GM18499 (cell line): ENCODE measurements around the gene TXNL4A.

ENCODE experiments used
- ATAC-seq: cut with Tn5 transposase; IDR thresholded peaks from one replicate; pipeline ENCODE4 v1.9.1; 2021; ENCODE audit warnings: moderate number of reproducible peaks; ENCODE audit not compliant: insufficient read depth, unreplicated experiment

Gene TXNL4A

DNA sequence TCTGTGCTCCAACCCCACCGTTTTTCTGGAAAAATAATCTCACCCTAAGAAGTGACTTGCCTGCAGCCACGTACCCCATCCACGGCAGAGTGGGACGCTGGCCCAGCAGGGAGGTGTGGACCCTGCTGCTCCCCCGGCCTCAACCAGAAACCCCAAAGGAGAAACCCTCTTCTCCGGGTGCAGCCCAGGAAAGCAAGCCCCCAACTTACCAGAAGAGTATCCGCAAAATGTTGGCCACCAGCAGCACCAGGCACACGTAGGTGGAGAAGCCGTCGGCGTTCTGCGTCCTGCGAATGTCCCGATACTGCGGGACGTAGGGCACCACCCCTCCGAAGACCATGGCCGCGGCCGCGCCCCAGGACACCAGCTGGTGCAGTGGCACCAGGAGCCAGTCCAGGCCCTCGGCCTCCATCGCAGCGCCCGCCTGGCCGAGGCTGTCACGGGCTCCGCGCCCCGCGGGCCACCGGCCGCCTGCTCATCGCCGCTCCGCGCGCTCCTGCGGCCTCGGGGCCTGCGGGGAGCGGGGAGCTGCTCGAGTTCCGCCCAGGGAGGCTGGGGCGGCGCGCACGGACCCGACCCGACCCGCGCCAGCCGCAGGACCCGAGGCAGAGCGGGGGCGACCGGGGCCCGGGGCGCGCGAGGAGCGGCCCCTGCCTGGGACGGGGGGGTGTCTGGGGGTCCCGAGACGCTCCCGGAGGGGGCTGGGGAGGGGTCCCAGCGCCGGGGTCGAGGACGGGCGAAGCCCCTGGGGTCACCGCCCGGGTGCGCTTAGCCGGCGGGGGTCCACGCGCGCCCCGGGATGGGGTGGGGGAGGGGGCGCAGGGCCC, 37.6 kb downstream of the TXNL4A start:
- ATAC-seq: no peak

GRCh38 chr18:79949697-79950487, 38.5 kb downstream of the TXNL4A start:
- no peak for ATAC-seq

DNA sequence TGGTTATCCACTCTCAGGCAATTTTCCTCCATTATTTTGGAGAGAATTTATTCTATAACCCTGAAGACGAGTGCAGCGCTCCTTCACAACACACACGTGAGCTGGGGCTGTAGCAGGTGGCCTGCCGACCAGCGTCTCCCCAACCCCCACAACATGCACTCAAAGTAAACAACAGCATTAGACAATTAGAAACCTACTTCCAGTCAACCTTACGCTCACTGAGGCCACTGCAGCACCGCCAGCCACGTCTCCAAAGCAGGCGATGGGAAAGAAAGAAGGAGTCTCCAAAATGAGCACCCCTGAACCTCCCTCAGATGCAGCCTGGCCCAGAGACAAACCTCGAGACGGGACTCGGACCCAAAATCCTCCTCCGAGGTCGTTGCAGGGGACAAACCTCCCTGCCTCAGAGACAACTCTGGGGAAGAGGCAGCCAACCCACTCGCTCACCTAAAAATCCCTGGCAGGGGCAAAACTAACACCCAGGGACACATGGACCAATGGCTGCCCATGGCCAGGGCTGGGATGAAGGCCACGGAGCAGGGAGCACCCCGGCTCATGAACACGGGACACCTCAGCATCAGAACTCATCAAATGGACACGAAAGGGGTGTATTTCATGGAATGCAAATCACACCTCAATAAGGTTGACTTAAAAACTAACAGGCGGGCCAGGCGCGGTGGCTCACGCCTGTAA, 39.5 kb downstream of the TXNL4A start:
- no peak for ATAC-seq

- no peak for ATAC-seq
These were observed 40.3 kb downstream of the TXNL4A start for GRCh38 chr18:79947881-79948610.

DNA sequence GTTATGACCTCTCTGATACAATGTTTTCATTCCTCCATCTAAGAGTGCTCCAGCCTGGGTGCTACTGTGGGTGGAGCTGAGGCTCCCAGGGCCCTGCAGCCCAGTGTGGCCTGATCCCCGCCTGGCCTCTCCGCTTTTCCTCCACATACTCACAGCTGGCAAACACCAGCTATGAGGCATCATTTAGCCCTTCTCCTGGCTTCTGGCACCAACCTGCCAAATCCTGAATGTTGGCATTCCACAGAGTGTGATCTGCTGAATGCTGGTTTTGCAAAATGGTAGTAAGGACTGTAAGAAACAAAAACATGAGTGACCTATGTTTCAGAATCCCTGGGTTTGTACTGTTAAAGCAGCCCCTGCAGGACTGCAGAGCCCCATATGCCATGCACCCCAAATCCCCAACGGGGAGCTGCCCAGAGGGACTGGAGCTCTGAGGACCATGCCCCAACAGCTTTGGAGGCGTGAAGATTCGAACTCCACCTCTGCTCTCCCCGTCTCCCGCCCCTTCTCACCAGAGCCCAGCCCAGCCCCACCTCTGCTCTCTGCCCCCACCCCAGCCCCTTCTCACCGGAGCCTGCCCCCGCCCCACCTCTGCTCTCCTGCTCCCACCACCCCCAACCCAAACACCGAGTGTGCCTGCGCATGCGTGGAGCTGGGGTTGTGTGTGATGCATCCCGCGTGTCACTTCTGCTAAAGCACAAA, 41.2 kb downstream of the TXNL4A start:
- no peak for ATAC-seq

DNA sequence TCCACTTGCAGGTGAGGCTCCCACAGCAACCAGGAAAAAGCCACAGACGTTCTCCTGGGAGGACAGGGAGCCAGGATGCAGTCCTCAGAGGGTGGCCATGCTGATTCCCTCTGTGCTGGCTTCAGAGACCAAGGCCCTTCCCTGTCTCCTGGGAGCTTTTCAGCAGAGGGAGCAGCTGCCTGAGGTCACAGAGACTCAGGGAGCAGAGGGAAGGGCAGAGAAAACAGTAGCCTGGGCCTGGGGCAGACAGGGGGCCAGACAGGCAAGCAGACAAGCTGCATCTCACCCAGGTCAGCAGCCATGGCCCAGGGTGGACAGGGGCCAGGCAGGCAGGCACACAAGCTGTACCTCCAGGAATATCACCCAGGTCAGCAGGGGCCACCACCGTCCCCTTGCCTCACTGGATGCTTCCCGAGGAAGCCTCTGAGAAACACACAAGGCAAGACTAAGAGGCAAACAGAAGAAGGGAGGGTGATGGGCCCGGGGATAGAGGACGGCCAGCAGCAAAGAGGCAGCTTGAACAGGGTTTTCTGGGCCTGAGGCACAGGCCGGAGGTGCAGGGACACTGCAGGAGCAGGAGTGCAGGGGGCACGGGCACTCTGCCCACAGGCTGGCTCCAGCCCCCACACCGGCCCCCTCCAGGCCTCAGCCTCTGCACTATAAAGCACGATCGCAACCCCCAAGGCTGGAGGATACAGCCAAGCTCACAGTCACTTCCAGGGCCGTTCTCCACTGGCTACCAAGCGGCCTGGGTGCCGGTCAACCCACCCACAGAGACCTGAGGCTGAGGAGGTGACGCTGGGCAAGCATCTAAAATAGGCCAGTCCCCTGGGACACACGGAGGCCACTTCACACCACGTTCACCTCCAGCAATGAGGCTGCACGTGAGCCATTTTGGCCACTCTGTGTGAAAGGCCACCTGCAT, 43.0 kb downstream of the TXNL4A start:
- no peak for ATAC-seq

DNA sequence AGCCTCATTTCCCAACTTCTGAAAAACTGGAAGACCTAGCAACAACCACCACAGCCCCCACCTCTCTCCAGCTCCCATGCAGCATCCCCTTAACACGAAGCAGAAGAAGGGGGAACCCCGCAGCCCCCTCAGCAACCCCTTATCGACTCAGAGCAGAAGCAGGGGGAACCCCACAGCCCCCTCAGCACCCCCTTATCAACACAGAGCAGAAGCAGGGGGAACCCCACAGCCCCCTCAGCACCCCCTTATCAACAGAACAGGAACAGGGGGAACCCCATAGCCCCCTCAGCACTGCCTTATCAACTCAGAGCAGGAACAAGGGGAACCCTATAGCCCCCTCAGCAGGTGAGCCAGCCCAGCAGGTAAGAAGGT, 43.6 kb downstream of the TXNL4A start:
- no peak for ATAC-seq

DNA sequence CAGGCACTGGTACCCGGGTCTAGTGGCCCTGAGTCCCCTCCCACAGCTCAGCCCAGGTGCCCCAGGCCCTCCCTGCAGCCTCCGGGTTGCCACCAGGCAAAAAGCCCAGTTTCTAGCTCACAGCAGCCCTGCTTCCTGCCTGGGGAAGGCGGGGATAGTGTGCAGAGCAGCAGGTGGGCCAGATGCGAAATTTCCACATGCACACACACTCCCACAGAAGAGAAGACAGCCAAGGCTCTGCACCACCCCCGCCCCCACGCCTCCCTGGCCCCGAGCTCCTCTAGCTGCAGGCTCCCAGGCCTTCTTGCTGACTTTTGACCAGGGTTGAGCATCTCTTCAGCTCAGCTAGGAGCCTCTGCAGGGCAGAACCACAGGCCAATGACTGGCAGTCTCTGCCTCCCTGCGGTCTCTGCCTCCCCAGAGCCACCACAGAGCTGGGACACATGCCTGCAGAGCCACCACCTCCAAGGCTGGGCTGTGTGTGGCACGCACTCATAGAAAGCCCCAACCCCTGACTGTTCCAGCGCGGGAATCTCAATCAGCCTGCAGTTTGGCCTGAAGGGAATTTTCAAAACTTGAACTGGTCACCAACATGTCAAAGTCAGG, 44.1 kb downstream of the TXNL4A start:
- ATAC-seq: no peak

- ATAC-seq: no peak
These were observed 44.7 kb downstream of the TXNL4A start for GRCh38 chr18:79943608-79944125.

- ATAC-seq: no peak
These were observed 45.4 kb downstream of the TXNL4A start for GRCh38 chr18:79942786-79943607.

GRCh38 chr18:79942211-79942610, 46.2 kb downstream of the TXNL4A start:
- no peak for ATAC-seq

DNA sequence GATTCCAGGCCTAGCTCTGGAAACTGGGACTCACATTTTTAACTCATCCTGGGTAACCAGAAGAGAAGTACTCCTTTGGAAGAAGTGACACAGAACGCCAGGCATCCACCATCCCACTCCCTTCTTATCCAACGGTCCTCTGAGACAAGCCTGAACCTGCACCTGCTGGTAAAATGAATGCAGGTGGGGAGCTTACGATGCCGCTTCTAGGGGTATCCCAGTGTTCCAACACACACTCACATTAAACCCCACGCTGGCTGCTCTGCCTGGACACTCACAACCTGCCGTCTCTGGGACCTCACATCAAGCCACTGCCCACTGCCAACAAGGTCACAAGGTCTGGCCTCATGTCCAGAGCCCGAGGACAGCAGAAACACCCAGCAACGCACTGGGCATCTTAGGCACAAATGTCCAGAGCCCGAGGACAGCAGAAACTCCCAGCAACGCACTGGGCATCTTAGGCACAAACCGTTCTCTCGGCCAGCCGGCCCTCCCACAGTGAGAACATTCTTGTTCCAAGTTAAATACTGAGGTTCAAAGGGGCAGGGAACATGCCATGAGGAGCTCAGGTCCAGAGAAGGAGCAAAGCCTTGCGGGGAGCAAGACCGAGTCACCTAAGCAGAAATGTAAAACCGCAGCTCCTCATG, 46.8 kb downstream of the TXNL4A start:
- ATAC-seq: no peak

GRCh38 chr18:79940814-79941472, 47.4 kb downstream of the TXNL4A start:
- no peak for ATAC-seq

DNA sequence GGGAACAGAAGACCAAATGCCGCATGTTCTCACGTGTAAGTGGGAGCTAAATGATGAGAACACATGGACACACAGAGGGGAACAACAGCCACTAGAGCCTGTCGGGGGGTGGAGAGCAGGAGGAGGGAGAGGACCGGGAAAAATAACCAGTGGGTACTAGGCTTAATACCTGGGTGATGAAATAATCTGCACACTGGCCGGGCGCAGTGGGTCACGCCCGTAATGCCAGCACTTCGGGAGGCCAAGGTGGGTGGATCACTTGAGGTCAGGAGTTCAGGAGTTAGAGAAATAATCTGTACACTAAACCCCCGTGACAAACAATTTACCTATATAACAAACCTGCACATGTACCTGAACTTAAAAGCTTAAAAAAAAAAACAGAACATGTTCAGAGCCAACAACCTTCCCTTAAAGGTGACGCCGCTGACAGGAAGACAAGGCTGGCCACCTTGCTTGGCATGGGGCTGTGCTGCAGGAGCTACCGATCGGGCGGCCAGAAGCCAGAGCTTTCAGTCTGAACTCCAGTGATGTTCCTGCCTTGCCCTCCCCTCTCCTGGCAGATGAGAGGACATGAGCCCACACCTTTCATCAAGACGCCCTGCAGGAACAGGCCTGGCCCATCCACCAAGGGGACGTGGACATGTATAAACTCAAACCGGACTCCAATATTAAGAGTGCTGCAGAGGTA, 48.1 kb downstream of the TXNL4A start:
- no peak for ATAC-seq

DNA sequence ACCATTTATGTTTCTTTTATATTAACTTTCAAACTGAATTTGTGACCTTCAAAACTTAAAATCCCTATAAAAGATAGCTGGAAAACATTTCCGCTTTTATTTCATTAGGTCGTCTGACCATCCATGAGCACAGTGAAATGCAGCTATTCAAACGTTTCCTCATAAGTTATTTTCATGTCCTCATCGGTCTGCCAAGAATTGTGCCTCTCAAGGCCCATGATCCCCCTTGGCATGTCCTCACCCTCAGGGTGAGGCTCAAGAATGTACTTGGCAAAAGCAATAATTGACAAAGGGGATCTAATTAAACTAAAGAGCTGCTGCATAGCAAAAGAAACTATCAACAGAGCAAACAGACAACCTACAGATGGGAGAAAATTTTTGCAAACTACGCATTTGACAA, 49.3 kb downstream of the TXNL4A start:
- ATAC-seq: no peak

DNA sequence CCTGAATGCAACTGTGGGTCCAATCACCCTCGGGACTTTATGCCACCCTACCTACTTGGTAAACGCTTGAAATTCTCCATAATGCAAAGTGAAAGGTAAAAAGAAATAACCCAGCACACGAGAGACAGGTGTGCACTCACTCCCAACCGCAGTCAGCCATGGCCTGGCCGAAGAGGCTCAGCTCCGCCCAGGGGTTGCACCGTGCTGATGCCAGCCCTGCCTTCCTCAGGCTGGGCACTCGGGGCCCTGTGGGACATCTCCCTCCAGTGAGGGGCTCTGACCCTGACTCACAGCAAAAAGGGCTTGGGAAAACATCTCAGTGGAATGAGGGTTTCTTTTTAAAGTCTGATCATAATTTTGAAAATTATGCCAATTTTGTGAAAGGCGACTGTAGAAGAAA, 50.2 kb downstream of the TXNL4A start:
- ATAC-seq: no peak
